CD8-positive, alpha-beta memory T cell (primary cell): ENCODE data around the gene CNTN5. TPM values are rescaled to one million over a fixed set of nuclear protein-coding genes. Genes with fewer than 3 reads are reported as not detected.

ENCODE experiments used
- CTCF ChIA-PET: fragments of 350-600 bp; sonication (Branson Sonifier 250); formaldehyde crosslinking; loops from one replicate; lab custom pipeline; 2021; ENCODE audit warnings: antibody characterized with exemption; lab: Charles Lee
- POLR2A ChIA-PET: fragments of 350-600 bp; sonication (Branson Sonifier 250); formaldehyde crosslinking; loops from one replicate; lab custom pipeline; 2021; ENCODE audit warnings: antibody characterized with exemption; lab: Charles Lee
- DNase-seq, 5 donors: peaks; one replicate each; pipeline versions ENCODE4 v3.0.0 to v3.0.0-alpha.2; 2020 to 2022; ENCODE audit warnings: mixed read lengths in 1 of 5
- H3K27ac ChIP-seq: one replicate; pipeline ENCODE4 v1.7.0; 2013; ENCODE audit warnings: low read depth, mild to moderate bottlenecking, low read length, moderate library complexity
- H3K27me3 ChIP-seq: 2 replicates; pipeline ENCODE4 v1.7.0; 2013; ENCODE audit warnings: low read length, mild to moderate bottlenecking; ENCODE audit not compliant: insufficient read depth, poor library complexity, severe bottlenecking
- H3K36me3 ChIP-seq: 2 replicates; pipeline ENCODE4 v1.7.0; 2013; ENCODE audit warnings: mild to moderate bottlenecking, low read length, moderate library complexity; ENCODE audit not compliant: insufficient read depth
- H3K4me1 ChIP-seq: 2 replicates; pipeline ENCODE4 v1.7.0; 2013; ENCODE audit warnings: mild to moderate bottlenecking, low read length, moderate library complexity; ENCODE audit not compliant: insufficient read depth
- H3K4me3 ChIP-seq: 2 replicates; pipeline ENCODE4 v1.7.0; 2013; ENCODE audit warnings: mild to moderate bottlenecking, low read length
- H3K9me3 ChIP-seq: 2 replicates; pipeline ENCODE4 v1.7.0; 2013; ENCODE audit warnings: mild to moderate bottlenecking, low read length
- H3K27ac Mint-ChIP-seq, 8 donors: one replicate each; pipeline ENCODE4 v1.8.0; 2020 to 2021; ENCODE audit warnings: mixed read lengths in 8 of 8, mild to moderate bottlenecking in 6 of 8, inconsistent platforms in 3 of 8, moderate library complexity in 3 of 8
- H3K27me3 Mint-ChIP-seq, 2 donors: one replicate each; pipeline ENCODE4 v1.8.0; 2020 to 2021; ENCODE audit warnings: mixed read lengths in 2 of 2, mild to moderate bottlenecking in 1 of 2, moderate library complexity in 1 of 2
- H3K36me3 Mint-ChIP-seq, 3 donors: one replicate each; pipeline ENCODE4 v1.8.0; 2020 to 2021; ENCODE audit warnings: mixed read lengths in 3 of 3, inconsistent platforms in 1 of 3, mild to moderate bottlenecking in 1 of 3
- H3K4me1 Mint-ChIP-seq, 3 donors: one replicate each; pipeline ENCODE4 v1.8.0; 2020 to 2021; ENCODE audit warnings: mixed read lengths in 3 of 3, inconsistent platforms in 1 of 3, mild to moderate bottlenecking in 1 of 3
- H3K4me3 Mint-ChIP-seq, 7 donors: one replicate each; pipeline ENCODE4 v1.8.0; 2020 to 2021; ENCODE audit warnings: mixed read lengths in 7 of 7, mild to moderate bottlenecking in 6 of 7, moderate library complexity in 4 of 7, inconsistent platforms in 2 of 7
- H3K9me3 Mint-ChIP-seq, 5 donors: one replicate each; pipeline ENCODE4 v1.8.0; 2020 to 2022; ENCODE audit warnings: mixed read lengths in 5 of 5, mild to moderate bottlenecking in 3 of 5, moderate library complexity in 2 of 5, inconsistent platforms in 1 of 5
- polyA plus RNA-seq: library from polyadenylated mRNA; unstranded; fragments of 300-500 nt; fragmentation: Illumina TruSeq; gene quantifications from one replicate; pipeline ENCODE4 v1.2.3, GENCODE V29; 2021
- total RNA-seq, 2 experiments: library from RNA; stranded (reverse); gene quantifications; one replicate each; pipeline ENCODE4 v1.2.3, GENCODE V29; 2021

CNTN5 gene
- total and polyA plus RNA-seq, 3 experiments from 2014 or later = not detected

- no peaks in the 10 kb centered on the region for H3K36me3 Mint-ChIP-seq
- Histone ChIP-seq H3K36me3 (no peaks in the 10 kb centered on the region), H3K27ac (no peak overlapping the region), H3K4me3 (no peak overlapping the region), H3K27me3 (no peaks in the 10 kb centered on the region), H3K4me1 (no peaks in the 10 kb centered on the region), H3K9me3 (no peaks in the 10 kb centered on the region)
- no peak overlapping the region for H3K4me3 Mint-ChIP-seq
- H3K4me1 Mint-ChIP-seq = no peaks in the 10 kb centered on the region
- H3K27me3 Mint-ChIP-seq = no peaks in the 10 kb centered on the region
- no peak overlapping the region for H3K27ac Mint-ChIP-seq
- DNase-seq = no peak
- ChIA-PET POLR2A (interaction anchor here (0.6 kb wide), 1 partner anchor 12 kb away, joined by 3 read pairs; no protein-coding TSS in a partner anchor), CTCF (no interaction called here)
- H3K9me3 Mint-ChIP-seq = peaks cover 0 to 7% (median 5%) of the 10 kb centered on the region in 5 donors
Measured at GRCh38 chr11:99632969-99633368, 612.2 kb downstream of the CNTN5 start.

GRCh38 chr11:99634581-99634980 is 613.8 kb downstream of the CNTN5 start:
- no peaks in the 10 kb centered on the region for H3K27me3 Mint-ChIP-seq
- Histone ChIP-seq H3K36me3 (no peaks in the 10 kb centered on the region), H3K27ac (no peak overlapping the region), H3K27me3 (no peaks in the 10 kb centered on the region), H3K9me3 (no peaks in the 10 kb centered on the region), H3K4me1 (no peaks in the 10 kb centered on the region), H3K4me3 (no peak overlapping the region)
- no peak overlapping the region for H3K27ac Mint-ChIP-seq
- CTCF ChIA-PET = no interaction called here
- DNase-seq = no peak
- H3K36me3 Mint-ChIP-seq = no peaks in the 10 kb centered on the region
- peaks cover 0 to 14% (median 6%) of the 10 kb centered on the region in 5 donors for H3K9me3 Mint-ChIP-seq
- no peaks in the 10 kb centered on the region for H3K4me1 Mint-ChIP-seq
- no peak overlapping the region for H3K4me3 Mint-ChIP-seq
- POLR2A ChIA-PET = no interaction called here

- Mint-ChIP-seq H3K27ac (no peak overlapping the region), H3K4me3 (no peak overlapping the region), H3K9me3 (peaks cover 3 to 17% (median 10%) of the 10 kb centered on the region in 5 donors), H3K4me1 (no peaks in the 10 kb centered on the region), H3K27me3 (no peaks in the 10 kb centered on the region), H3K36me3 (no peaks in the 10 kb centered on the region)
- Histone ChIP-seq H3K9me3 (no peaks in the 10 kb centered on the region), H3K4me3 (no peak overlapping the region), H3K36me3 (no peaks in the 10 kb centered on the region), H3K27ac (no peak overlapping the region), H3K27me3 (no peaks in the 10 kb centered on the region), H3K4me1 (no peaks in the 10 kb centered on the region)
- ChIA-PET POLR2A (no interaction called here), CTCF (no interaction called here)
- no peak for DNase-seq
Measured at GRCh38 chr11:99638073-99638553, 617.4 kb downstream of the CNTN5 start.

- POLR2A ChIA-PET = no interaction called here
- no peak for DNase-seq
Measured at GRCh38 chr11:99640671-99641070, 619.9 kb downstream of the CNTN5 start.

GRCh38 chr11:99645934-99646333 is 625.2 kb downstream of the CNTN5 start:
- no peaks in the 10 kb centered on the region for H3K36me3 Mint-ChIP-seq
- no peaks in the 10 kb centered on the region for H3K4me1 ChIP-seq
- no peaks in the 10 kb centered on the region for H3K4me1 Mint-ChIP-seq
- H3K27me3 Mint-ChIP-seq = no peaks in the 10 kb centered on the region
- H3K27ac Mint-ChIP-seq = no peak overlapping the region
- ChIA-PET POLR2A (no interaction called here), CTCF (no interaction called here)
- no peaks in the 10 kb centered on the region for H3K9me3 ChIP-seq
- H3K27me3 ChIP-seq = no peaks in the 10 kb centered on the region
- no peak overlapping the region for H3K4me3 ChIP-seq
- no peaks in the 10 kb centered on the region for H3K36me3 ChIP-seq
- H3K4me3 Mint-ChIP-seq = no peak overlapping the region
- H3K9me3 Mint-ChIP-seq = peaks cover 8 to 30% (median 12%) of the 10 kb centered on the region in 5 donors
- no peak overlapping the region for H3K27ac ChIP-seq
- no peak for DNase-seq

More at GRCh38 chr11:99640671-99641070, 619.9 kb downstream of the CNTN5 start:
- Mint-ChIP-seq H3K27ac (no peak overlapping the region), H3K9me3 (peaks cover 7 to 18% (median 11%) of the 10 kb centered on the region in 5 donors), H3K27me3 (no peaks in the 10 kb centered on the region), H3K4me1 (no peaks in the 10 kb centered on the region), H3K4me3 (no peak overlapping the region), H3K36me3 (no peaks in the 10 kb centered on the region)
- H3K36me3 ChIP-seq = no peaks in the 10 kb centered on the region
- no peaks in the 10 kb centered on the region for H3K27me3 ChIP-seq
- CTCF ChIA-PET = no interaction called here
- no peaks in the 10 kb centered on the region for H3K9me3 ChIP-seq
- H3K4me1 ChIP-seq = no peaks in the 10 kb centered on the region
- H3K27ac ChIP-seq = no peak overlapping the region
- no peak overlapping the region for H3K4me3 ChIP-seq

GRCh38 chr11:99670067-99670676 is 649.4 kb downstream of the CNTN5 start:
- H3K27ac Mint-ChIP-seq = no peak overlapping the region
- peaks cover 3 to 24% (median 11%) of the 10 kb centered on the region in 5 donors for H3K9me3 Mint-ChIP-seq
- CTCF ChIA-PET = no interaction called here
- Histone ChIP-seq H3K36me3 (no peaks in the 10 kb centered on the region), H3K9me3 (no peaks in the 10 kb centered on the region), H3K27ac (no peak overlapping the region), H3K4me3 (no peak overlapping the region), H3K4me1 (no peaks in the 10 kb centered on the region), H3K27me3 (no peaks in the 10 kb centered on the region)
- no peak for DNase-seq
- no peaks in the 10 kb centered on the region for H3K4me1 Mint-ChIP-seq
- POLR2A ChIA-PET = no interaction called here
- H3K27me3 Mint-ChIP-seq = no peaks in the 10 kb centered on the region
- no peak overlapping the region for H3K4me3 Mint-ChIP-seq
- peaks cover 0 to 1% (median 0%) of the 10 kb centered on the region in 3 donors for H3K36me3 Mint-ChIP-seq

GRCh38 chr11:99671808-99672409 is 651.2 kb downstream of the CNTN5 start:
- CTCF ChIA-PET = no interaction called here
- peaks cover 0 to 1% (median 0%) of the 10 kb centered on the region in 3 donors for H3K36me3 Mint-ChIP-seq

GRCh38 chr11:99676292-99676691 is 655.5 kb downstream of the CNTN5 start:
- Mint-ChIP-seq H3K36me3 (no peaks in the 10 kb centered on the region), H3K4me3 (no peak overlapping the region), H3K27ac (no peak overlapping the region), H3K27me3 (no peaks in the 10 kb centered on the region), H3K9me3 (peaks cover 0 to 36% (median 9%) of the 10 kb centered on the region in 5 donors), H3K4me1 (no peaks in the 10 kb centered on the region)
- Histone ChIP-seq H3K36me3 (no peaks in the 10 kb centered on the region), H3K27ac (no peak overlapping the region), H3K27me3 (no peaks in the 10 kb centered on the region), H3K4me1 (no peaks in the 10 kb centered on the region), H3K4me3 (no peak overlapping the region), H3K9me3 (no peaks in the 10 kb centered on the region)
- ChIA-PET CTCF (no interaction called here), POLR2A (no interaction called here)
- no peak for DNase-seq

More at GRCh38 chr11:99671808-99672409, 651.2 kb downstream of the CNTN5 start:
- H3K9me3 Mint-ChIP-seq = peaks cover 3 to 24% (median 12%) of the 10 kb centered on the region in 5 donors
- no peak overlapping the region for H3K27ac ChIP-seq
- POLR2A ChIA-PET = no interaction called here
- no peaks in the 10 kb centered on the region for H3K4me1 ChIP-seq
- H3K27ac Mint-ChIP-seq = no peak overlapping the region
- H3K9me3 ChIP-seq = no peaks in the 10 kb centered on the region
- H3K36me3 ChIP-seq = no peaks in the 10 kb centered on the region
- H3K27me3 Mint-ChIP-seq = no peaks in the 10 kb centered on the region
- no peaks in the 10 kb centered on the region for H3K4me1 Mint-ChIP-seq
- no peaks in the 10 kb centered on the region for H3K27me3 ChIP-seq
- no peak overlapping the region for H3K4me3 ChIP-seq
- H3K4me3 Mint-ChIP-seq = no peak overlapping the region
- no peak for DNase-seq
